ENCODE data around the gene RBM20.
A peak's percentile ranks its signal among the peaks of the same experiment; 100 is the strongest.

RBM20 gene

GRCh38 chr10:110694263-110694662, 50.1 kb downstream of the RBM20 start:
- no peak overlapping the region for H3K4me3 ChIP-seq (ENCODE audit: control insufficient read depth in 1 of 7, extremely low read depth in 1 of 7, insufficient read depth in 4 of 7, low read depth in 2 of 7, low read length in 6 of 7)
- H3K36me3 ChIP-seq (ENCODE audit: control insufficient read depth in 4 of 4, insufficient read depth in 4 of 4, low read length in 3 of 4): no peaks in the 10 kb centered on the region
- no peak for DNase-seq
- no peaks in the 10 kb centered on the region for H3K4me1 ChIP-seq (ENCODE audit: control extremely low read depth in 1 of 4, control insufficient read depth in 4 of 4, insufficient read depth in 4 of 4, low read length in 3 of 4)
- POLR2A ChIA-PET: no interaction called here
- no peak overlapping the region for H3K27ac ChIP-seq (ENCODE audit: insufficient read depth in 1 of 2, low read depth in 1 of 2, low read length in 2 of 2, poor library complexity in 1 of 2, severe bottlenecking in 2 of 2)
- H3K9me3 ChIP-seq (ENCODE audit: control extremely low read depth in 1 of 5, control insufficient read depth in 4 of 5, insufficient read depth in 2 of 5, low read depth in 1 of 5, low read length in 4 of 5): peaks cover 0 to 15% (median 2%) of the 10 kb centered on the region in 5 experiments
- WGBS (ENCODE audit: insufficient coverage): 100% methylated on average over 1 of the region's 1 CpG
- peaks cover 0 to 4% (median 0%) of the 10 kb centered on the region in 5 experiments for H3K27me3 ChIP-seq (replicated peaks in 2 of 5; ENCODE audit: control insufficient read depth in 4 of 5, insufficient read depth in 5 of 5, low read length in 4 of 5)
- CTCF ChIA-PET: interaction anchor here (0.9 to 2.0 kb wide), 2 partner anchors 13 to 16 kb away, joined by 3 to 6 read pairs; no protein-coding TSS in a partner anchor

DNA sequence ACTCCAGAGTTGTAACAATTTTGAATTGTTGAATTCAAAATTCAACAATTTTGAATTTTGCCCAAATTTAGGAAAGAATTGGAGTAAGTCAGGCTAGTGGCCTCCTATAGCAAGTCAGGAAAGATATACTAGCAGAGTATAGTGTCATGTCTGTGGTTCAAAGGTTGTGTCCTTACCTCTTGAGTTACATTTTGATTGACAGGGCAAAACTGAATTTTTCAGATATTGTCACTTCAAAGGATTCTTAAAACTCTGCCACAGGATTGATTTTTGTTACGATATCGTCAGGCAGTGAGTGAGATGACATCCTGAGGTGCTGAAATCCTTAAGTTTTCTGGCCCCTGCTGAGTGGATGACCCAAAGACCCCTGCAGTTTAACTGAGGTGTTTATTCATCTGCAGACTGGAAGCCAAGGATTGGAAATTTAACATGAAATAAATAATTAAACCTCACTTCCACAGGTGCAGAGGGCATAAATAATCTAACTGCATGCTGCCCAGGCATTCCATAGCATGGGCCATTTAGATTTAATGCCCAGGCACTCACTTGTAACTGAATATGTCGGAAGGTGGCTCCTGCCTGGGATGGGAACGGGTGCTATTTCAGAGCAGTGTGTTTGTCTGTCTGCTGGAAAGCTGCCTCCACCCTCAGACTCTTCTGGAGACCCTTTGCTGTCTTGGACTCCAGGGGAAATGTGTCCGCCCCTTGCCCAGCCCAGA, 50.8 kb downstream of the RBM20 start:
- Histone ChIP-seq H3K36me3 (ENCODE audit: control insufficient read depth in 4 of 4, insufficient read depth in 4 of 4, low read length in 3 of 4) (no peaks in the 10 kb centered on the region), H3K4me3 (ENCODE audit: control insufficient read depth in 1 of 7, extremely low read depth in 1 of 7, insufficient read depth in 4 of 7, low read depth in 2 of 7, low read length in 6 of 7) (no peak overlapping the region), H3K27me3 (replicated peaks in 2 of 5; ENCODE audit: control insufficient read depth in 4 of 5, insufficient read depth in 5 of 5, low read length in 4 of 5) (peaks cover 0 to 4% (median 0%) of the 10 kb centered on the region in 5 experiments), H3K9me3 (ENCODE audit: control extremely low read depth in 1 of 5, control insufficient read depth in 4 of 5, insufficient read depth in 2 of 5, low read depth in 1 of 5, low read length in 4 of 5) (peaks cover 0 to 15% (median 2%) of the 10 kb centered on the region in 5 experiments), H3K27ac (ENCODE audit: insufficient read depth in 1 of 2, low read depth in 1 of 2, low read length in 2 of 2, poor library complexity in 1 of 2, severe bottlenecking in 2 of 2) (no peak overlapping the region), H3K4me1 (ENCODE audit: control extremely low read depth in 1 of 4, control insufficient read depth in 4 of 4, insufficient read depth in 4 of 4, low read length in 3 of 4) (no peaks in the 10 kb centered on the region)
- POLR2A ChIA-PET: no interaction called here
- no peak for DNase-seq
- WGBS (ENCODE audit: insufficient coverage): 100% methylated on average over 4 of the region's 5 CpGs
- CTCF ChIA-PET: interaction anchor here (0.9 to 2.0 kb wide), 2 partner anchors 14 to 17 kb away, joined by 3 to 6 read pairs; no protein-coding TSS in a partner anchor

DNA sequence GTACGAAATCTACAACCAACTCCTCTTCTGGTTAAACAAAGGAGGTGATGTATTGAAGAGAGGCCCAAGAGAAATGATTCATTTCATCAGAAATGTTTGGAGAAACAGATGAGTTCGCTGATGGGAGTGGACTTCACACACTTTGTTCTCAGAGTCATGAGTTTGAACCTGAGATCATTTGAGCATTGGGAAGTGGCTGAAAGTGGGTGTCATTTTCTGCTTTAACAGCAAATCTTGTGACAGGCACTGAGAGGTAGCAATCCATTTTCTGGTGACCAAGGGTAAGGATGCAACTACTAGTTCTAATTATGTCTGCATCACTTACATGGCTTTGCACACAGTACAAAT, 51.4 kb downstream of the RBM20 start:
- CTCF ChIA-PET: no interaction called here
- H3K36me3 ChIP-seq (ENCODE audit: control insufficient read depth in 4 of 4, insufficient read depth in 4 of 4, low read length in 3 of 4): no peaks in the 10 kb centered on the region
- H3K9me3 ChIP-seq (ENCODE audit: control extremely low read depth in 1 of 5, control insufficient read depth in 4 of 5, insufficient read depth in 2 of 5, low read depth in 1 of 5, low read length in 4 of 5): peaks cover 0 to 15% (median 2%) of the 10 kb centered on the region in 5 experiments
- H3K4me1 ChIP-seq (ENCODE audit: control extremely low read depth in 1 of 4, control insufficient read depth in 4 of 4, insufficient read depth in 4 of 4, low read length in 3 of 4): no peaks in the 10 kb centered on the region
- DNase-seq: no peak
- H3K27ac ChIP-seq (ENCODE audit: insufficient read depth in 1 of 2, low read depth in 1 of 2, low read length in 2 of 2, poor library complexity in 1 of 2, severe bottlenecking in 2 of 2): no peak overlapping the region
- peaks cover 0 to 4% (median 0%) of the 10 kb centered on the region in 5 experiments for H3K27me3 ChIP-seq (replicated peaks in 2 of 5; ENCODE audit: control insufficient read depth in 4 of 5, insufficient read depth in 5 of 5, low read length in 4 of 5)
- POLR2A ChIA-PET: no interaction called here
- no peak overlapping the region for H3K4me3 ChIP-seq (ENCODE audit: control insufficient read depth in 1 of 7, extremely low read depth in 1 of 7, insufficient read depth in 4 of 7, low read depth in 2 of 7, low read length in 6 of 7)
- WGBS (ENCODE audit: insufficient coverage): no CpG with 5 or more reads among the region's 2 CpGs

DNA sequence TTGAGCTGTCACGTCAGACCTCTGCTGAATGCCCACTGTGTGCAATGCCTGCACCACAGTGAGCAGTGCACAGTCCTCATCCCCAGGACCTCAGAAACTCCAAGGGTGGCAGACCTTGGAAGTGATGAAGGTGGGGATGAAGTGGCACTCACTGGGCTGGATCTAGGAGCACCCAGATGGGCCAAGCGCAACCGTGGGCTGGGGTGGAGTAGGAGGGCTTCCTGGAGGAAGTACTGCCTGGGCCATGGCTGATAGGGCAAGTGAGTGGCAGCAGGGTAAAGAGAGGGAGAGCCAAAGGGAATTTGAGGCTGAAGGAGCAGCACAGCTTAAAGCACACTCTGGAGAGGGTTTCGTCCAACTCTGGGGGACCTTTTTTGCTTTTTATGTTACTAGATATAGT, 52.3 kb downstream of the RBM20 start:
- ChIA-PET CTCF (interaction anchor here (0.6 to 1.0 kb wide), 2 partner anchors 24 to 139 kb away, joined by 4 to 6 read pairs; no protein-coding TSS in a partner anchor), POLR2A (no interaction called here)
- no peak overlapping the region for H3K4me3 ChIP-seq (ENCODE audit: control insufficient read depth in 1 of 7, extremely low read depth in 1 of 7, insufficient read depth in 4 of 7, low read depth in 2 of 7, low read length in 6 of 7)
- DNase-seq: no peak
- H3K9me3 ChIP-seq (ENCODE audit: control extremely low read depth in 1 of 5, control insufficient read depth in 4 of 5, insufficient read depth in 2 of 5, low read depth in 1 of 5, low read length in 4 of 5): peaks cover 0 to 10% (median 0%) of the 10 kb centered on the region in 5 experiments
- H3K27ac ChIP-seq (ENCODE audit: insufficient read depth in 1 of 2, low read depth in 1 of 2, low read length in 2 of 2, poor library complexity in 1 of 2, severe bottlenecking in 2 of 2): no peak overlapping the region
- peaks cover 0 to 4% (median 0%) of the 10 kb centered on the region in 5 experiments for H3K27me3 ChIP-seq (replicated peaks in 2 of 5; ENCODE audit: control insufficient read depth in 4 of 5, insufficient read depth in 5 of 5, low read length in 4 of 5)
- no peaks in the 10 kb centered on the region for H3K4me1 ChIP-seq (ENCODE audit: control extremely low read depth in 1 of 4, control insufficient read depth in 4 of 4, insufficient read depth in 4 of 4, low read length in 3 of 4)
- no peaks in the 10 kb centered on the region for H3K36me3 ChIP-seq (ENCODE audit: control insufficient read depth in 4 of 4, insufficient read depth in 4 of 4, low read length in 3 of 4)
- WGBS (ENCODE audit: insufficient coverage): 78% methylated on average over 3 of the region's 4 CpGs

GRCh38 chr10:110698340-110698739, 54.2 kb downstream of the RBM20 start:
- no peaks in the 10 kb centered on the region for H3K4me1 ChIP-seq (ENCODE audit: control extremely low read depth in 1 of 4, control insufficient read depth in 4 of 4, insufficient read depth in 4 of 4, low read length in 3 of 4)
- WGBS (ENCODE audit: insufficient coverage): 86% methylated on average over 2 of the region's 5 CpGs
- H3K4me3 ChIP-seq (ENCODE audit: control insufficient read depth in 1 of 7, extremely low read depth in 1 of 7, insufficient read depth in 4 of 7, low read depth in 2 of 7, low read length in 6 of 7): no peak overlapping the region
- no peaks in the 10 kb centered on the region for H3K36me3 ChIP-seq (ENCODE audit: control insufficient read depth in 4 of 4, insufficient read depth in 4 of 4, low read length in 3 of 4)
- no peak for DNase-seq
- peaks cover 0 to 4% (median 0%) of the 10 kb centered on the region in 5 experiments for H3K27me3 ChIP-seq (replicated peaks in 2 of 5; ENCODE audit: control insufficient read depth in 4 of 5, insufficient read depth in 5 of 5, low read length in 4 of 5)
- H3K9me3 ChIP-seq (ENCODE audit: control extremely low read depth in 1 of 5, control insufficient read depth in 4 of 5, insufficient read depth in 2 of 5, low read depth in 1 of 5, low read length in 4 of 5): no peaks in the 10 kb centered on the region
- ChIA-PET POLR2A (no interaction called here), CTCF (interaction anchor here (1.4 to 1.5 kb wide), 2 partner anchors 9 to 20 kb away, joined by 3 read pairs; no protein-coding TSS in a partner anchor)
- no peak overlapping the region for H3K27ac ChIP-seq (ENCODE audit: insufficient read depth in 1 of 2, low read depth in 1 of 2, low read length in 2 of 2, poor library complexity in 1 of 2, severe bottlenecking in 2 of 2)

GRCh38 chr10:110698782-110699201, 54.7 kb downstream of the RBM20 start:
- Histone ChIP-seq H3K9me3 (ENCODE audit: control extremely low read depth in 1 of 5, control insufficient read depth in 4 of 5, insufficient read depth in 2 of 5, low read depth in 1 of 5, low read length in 4 of 5) (no peaks in the 10 kb centered on the region), H3K36me3 (ENCODE audit: control insufficient read depth in 4 of 4, insufficient read depth in 4 of 4, low read length in 3 of 4) (no peaks in the 10 kb centered on the region), H3K27me3 (replicated peaks in 2 of 5; ENCODE audit: control insufficient read depth in 4 of 5, insufficient read depth in 5 of 5, low read length in 4 of 5) (peaks cover 0 to 4% (median 0%) of the 10 kb centered on the region in 5 experiments), H3K27ac (ENCODE audit: insufficient read depth in 1 of 2, low read depth in 1 of 2, low read length in 2 of 2, poor library complexity in 1 of 2, severe bottlenecking in 2 of 2) (no peak overlapping the region), H3K4me3 (ENCODE audit: control insufficient read depth in 1 of 7, extremely low read depth in 1 of 7, insufficient read depth in 4 of 7, low read depth in 2 of 7, low read length in 6 of 7) (no peak overlapping the region), H3K4me1 (ENCODE audit: control extremely low read depth in 1 of 4, control insufficient read depth in 4 of 4, insufficient read depth in 4 of 4, low read length in 3 of 4) (no peaks in the 10 kb centered on the region)
- POLR2A ChIA-PET: no interaction called here
- WGBS (ENCODE audit: insufficient coverage): 96% methylated on average over 6 of the region's 6 CpGs
- DNase-seq: no peak
- CTCF ChIA-PET: interaction anchor here (1.4 to 1.5 kb wide), 2 partner anchors 9 to 21 kb away, joined by 3 read pairs; no protein-coding TSS in a partner anchor

- DNase-seq: peak in 1 of 3 donors; percentile 4
- Histone ChIP-seq H3K9me3 (ENCODE audit: control extremely low read depth in 1 of 5, control insufficient read depth in 4 of 5, insufficient read depth in 2 of 5, low read depth in 1 of 5, low read length in 4 of 5) (no peaks in the 10 kb centered on the region), H3K4me3 (ENCODE audit: control insufficient read depth in 1 of 7, extremely low read depth in 1 of 7, insufficient read depth in 4 of 7, low read depth in 2 of 7, low read length in 6 of 7) (no peak overlapping the region), H3K36me3 (ENCODE audit: control insufficient read depth in 4 of 4, insufficient read depth in 4 of 4, low read length in 3 of 4) (no peaks in the 10 kb centered on the region), H3K27ac (ENCODE audit: insufficient read depth in 1 of 2, low read depth in 1 of 2, low read length in 2 of 2, poor library complexity in 1 of 2, severe bottlenecking in 2 of 2) (no peak overlapping the region), H3K27me3 (replicated peaks in 2 of 5; ENCODE audit: control insufficient read depth in 4 of 5, insufficient read depth in 5 of 5, low read length in 4 of 5) (peaks cover 0 to 4% (median 0%) of the 10 kb centered on the region in 5 experiments), H3K4me1 (ENCODE audit: control extremely low read depth in 1 of 4, control insufficient read depth in 4 of 4, insufficient read depth in 4 of 4, low read length in 3 of 4) (no peaks in the 10 kb centered on the region)
- ChIA-PET POLR2A (no interaction called here), CTCF (no interaction called here)
- WGBS (ENCODE audit: insufficient coverage): 96% methylated on average over 5 of the region's 10 CpGs
Measured at GRCh38 chr10:110699859-110700468, 55.8 kb downstream of the RBM20 start.
